Effector CD4-positive, alpha-beta T cell (primary cell): ENCODE measurements around the gene LRRC3B.

Experiments used
- DNase-seq: peaks from one replicate; pipeline ENCODE4 v3.0.0-alpha.2; 2020

LRRC3B gene

DNA sequence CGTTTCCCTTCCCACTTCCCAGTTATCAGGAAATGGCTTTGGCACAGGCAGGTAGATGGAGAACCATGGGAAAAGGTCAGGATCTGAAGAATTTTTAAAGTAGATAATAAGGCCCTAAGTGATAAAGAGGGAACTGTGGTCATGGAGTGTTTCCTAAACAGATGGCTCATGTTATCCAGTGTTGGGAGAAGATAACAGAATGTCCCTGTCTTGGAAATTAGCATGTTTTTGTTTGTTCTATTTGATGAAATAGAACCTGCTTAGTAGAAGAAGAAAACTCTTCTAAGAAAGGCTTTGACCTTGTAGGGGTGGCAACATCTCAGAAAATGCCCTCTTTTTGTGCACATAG, 8.8 kb downstream of the LRRC3B start:
- no peak for DNase-seq

DNA sequence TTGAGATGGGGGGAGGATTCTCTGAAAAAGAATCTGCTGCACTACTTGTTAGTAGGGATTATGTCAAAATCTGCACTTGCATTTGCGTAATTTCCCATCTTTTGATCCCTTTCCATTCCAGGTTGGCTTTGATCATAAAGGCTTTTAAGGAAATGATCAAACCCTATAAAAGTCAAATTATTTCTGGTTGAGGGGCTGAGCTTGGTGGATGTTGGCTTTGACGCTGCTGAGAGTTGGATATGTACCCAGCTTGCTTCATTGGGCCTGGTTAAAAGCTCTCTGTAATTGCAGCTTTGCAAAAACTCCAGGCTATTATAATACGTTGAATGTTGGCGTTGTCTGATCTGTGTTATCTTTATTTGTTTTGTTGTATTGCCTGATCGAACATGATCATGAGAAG, 12.0 kb downstream of the LRRC3B start:
- no peak for DNase-seq

DNA sequence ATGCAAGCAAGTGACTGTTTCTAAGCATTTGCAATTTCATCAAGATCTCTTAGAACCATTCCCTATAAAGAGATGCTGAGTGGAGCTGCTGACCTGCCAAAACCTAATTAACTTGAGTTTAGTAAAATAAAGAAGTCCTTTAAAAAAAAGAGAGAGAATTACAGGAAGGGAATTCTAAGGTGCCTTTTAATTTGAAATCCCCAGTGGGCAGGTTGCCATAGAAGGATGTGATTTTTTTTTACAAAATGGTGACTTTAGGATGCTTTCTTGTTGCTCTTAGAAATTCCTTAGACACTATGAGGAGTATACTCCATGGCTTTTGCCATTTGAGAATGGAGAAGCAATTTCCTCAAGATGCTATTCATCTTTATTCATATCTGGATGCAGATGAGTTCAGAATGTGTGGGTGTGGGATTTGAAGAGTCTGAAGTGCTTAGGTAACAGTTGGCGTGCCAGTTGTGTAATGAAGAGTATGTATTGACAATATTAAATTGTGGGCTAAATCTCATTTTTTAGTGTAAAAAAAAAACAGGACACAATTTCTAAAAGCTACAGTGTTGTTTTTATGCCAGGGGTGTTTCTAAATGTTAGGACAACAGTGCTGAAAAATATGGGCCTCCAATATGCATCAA, 13.6 kb downstream of the LRRC3B start:
- no peak for DNase-seq

DNA sequence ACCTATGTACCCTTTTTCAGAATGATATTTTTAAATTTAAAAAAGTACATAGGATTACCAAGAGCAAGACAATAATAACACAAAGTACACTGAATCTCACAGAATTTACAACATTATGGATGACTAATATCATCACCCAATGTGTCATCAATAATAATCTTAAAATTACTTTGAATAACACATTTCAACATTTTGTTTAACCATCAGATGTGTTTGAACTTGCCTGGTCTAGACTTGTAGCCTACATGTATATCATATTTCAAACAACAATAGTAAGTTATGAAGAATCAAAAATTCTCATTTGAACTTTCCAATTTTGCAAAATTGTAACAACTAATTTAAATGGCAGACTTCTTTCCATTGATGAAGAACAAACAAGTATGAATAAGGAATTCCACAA, 15.1 kb downstream of the LRRC3B start:
- DNase-seq: no peak

DNA sequence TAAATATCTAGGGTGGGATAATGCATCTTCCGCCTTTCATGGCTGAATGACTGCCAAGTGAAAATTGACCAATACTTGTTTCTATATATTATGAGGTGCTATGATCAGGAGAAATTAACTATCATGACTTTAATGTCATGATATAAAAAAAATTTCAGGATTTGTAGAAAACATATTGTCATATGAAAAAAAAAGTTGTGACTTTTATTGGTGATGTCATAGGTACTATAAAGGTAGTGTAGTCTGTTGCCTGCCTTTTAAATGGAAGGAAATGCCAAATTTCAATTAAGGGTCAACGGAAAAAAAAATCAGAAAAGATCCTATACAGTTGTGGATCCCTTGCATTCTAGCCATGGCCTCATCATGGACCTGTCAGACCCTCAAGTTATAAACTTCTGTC, 15.5 kb downstream of the LRRC3B start:
- DNase-seq: no peak

GRCh38 chr3:26639339-26639738, 16.8 kb downstream of the LRRC3B start:
- DNase-seq: no peak

DNA sequence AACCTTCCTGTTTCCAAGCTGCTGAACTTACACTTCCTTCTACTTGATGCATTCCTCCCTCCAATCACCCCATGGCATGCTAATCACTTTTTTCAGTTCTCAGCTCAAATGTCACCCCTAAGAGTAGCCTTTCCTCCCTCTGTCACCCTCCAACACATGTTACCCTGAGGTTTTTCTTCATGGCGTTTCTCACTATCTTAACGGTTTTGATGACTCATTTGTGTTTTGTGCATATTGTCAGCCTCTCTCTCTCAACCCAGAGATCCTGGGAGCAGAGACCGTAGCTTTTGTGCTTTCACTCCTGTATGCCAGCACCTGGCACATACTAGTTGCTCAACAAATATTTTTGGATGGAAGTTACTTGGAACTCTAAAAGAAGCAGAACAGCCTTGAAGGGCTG, 24.5 kb downstream of the LRRC3B start:
- DNase-seq: no peak

GRCh38 chr3:26648461-26648860, 25.9 kb downstream of the LRRC3B start:
- DNase-seq: no peak

DNA sequence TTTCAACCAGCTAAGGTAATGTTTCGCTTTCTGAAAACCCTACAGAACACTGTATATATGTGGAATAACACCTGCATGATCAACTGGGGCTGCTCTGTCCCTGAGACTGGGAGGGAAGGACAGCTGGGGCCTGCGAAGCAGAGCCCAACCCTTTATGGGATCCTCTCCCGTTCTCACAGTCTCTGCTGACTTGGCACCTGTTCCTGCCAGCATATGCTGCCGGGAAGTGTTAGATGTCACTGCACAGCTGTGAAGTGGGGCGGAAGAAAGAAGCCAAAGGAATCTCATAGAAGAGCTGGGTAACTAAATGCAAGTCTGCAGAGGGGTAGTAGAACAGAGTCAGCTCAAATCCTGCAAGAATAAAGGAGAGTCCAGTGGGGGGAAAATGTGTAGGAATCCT, 29.6 kb downstream of the LRRC3B start:
- DNase-seq: no peak

DNA sequence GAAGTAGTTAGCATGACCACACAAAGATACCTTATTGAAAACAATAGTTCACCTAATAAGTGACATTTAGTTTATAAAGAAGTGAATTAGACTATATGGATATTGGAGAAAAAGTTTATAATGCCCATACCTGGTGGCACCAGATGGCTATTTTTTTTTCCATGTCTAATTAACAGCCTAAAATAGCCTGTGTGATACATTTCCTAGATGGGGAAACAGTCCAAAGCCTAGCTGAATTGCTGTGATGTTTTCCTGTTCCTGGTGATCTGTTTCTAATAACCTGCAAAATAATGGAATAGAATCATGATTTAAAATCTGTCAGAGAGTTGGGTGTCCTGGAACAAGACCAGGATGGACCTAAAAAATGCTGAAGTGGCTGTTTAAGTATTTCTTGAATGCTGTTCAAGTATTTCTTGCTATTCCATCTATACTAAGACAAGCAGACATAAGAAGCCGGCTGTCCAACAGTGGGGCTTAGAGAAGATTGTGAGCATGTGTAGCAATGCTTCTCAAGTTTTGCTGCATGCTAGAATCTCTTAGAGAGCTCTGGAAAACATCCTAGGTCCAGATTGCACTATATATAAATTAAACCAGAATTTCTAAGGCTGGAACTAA, 31.3 kb downstream of the LRRC3B start:
- no peak for DNase-seq

DNA sequence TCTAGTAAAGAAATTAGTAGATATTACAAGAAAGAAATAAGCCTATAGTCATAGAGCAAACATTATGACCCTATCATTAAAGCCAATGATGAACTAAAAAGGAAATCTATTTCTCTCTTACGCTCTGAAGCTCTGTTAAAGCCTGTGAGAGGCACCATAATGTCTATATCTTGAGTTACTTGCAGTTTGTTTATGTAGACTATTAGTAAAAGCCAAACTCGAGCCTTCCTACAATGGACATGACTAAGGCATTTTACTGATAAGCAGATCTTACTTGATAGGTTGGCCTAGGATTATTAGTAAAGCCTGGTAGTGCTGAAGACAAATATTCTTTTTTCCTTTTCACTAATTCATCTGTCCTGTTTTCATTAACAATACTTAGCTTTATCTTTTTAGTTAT, 32.7 kb downstream of the LRRC3B start:
- no peak for DNase-seq

- DNase-seq: no peak
These were observed 34.9 kb downstream of the LRRC3B start for GRCh38 chr3:26657348-26657976.

DNA sequence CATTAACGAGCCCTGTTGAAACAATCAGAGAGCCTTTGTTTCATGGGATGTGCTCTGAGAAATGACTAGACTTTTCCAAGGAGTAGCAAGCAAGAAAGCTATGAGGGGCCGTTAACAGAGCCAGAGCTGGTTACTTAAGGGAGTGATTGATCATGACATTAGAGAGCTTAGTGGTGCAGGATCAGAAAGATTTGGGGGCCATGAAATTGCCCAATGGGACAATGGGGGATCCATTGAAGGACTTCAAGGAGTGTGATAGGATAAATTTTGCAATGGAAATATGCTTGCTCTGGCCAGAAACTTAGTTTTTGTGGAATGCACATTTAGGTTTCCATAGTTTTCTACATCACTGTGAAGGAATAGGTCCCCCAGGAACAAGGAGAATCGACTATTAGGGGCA, 45.6 kb downstream of the LRRC3B start:
- DNase-seq: no peak

GRCh38 chr3:26668696-26669095, 46.1 kb downstream of the LRRC3B start:
- no peak for DNase-seq

- DNase-seq: no peak
These were observed 52.8 kb downstream of the LRRC3B start for GRCh38 chr3:26675336-26675735.

DNA sequence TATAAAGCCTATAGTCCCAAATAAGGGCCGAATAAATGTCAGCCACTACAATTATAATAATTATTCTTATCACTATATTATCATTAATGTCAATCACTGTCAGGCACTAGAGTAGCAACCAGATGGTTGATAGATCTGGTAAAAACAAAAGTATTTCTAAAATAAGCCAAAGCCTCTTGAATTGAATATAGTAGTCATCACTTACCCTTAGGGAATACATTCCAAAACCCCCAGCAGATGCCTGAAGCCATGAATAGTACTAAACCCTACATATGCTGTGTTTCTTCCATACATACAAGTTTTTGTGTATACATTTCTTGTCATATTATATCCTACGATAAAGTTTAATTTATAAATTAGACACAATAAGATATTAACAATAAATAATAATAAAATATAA, 59.1 kb downstream of the LRRC3B start:
- no peak for DNase-seq

- DNase-seq: no peak
These were observed 59.8 kb downstream of the LRRC3B start for GRCh38 chr3:26682406-26682805.

GRCh38 chr3:26683902-26684301, 61.3 kb downstream of the LRRC3B start:
- no peak for DNase-seq

GRCh38 chr3:26687466-26687865, 64.9 kb downstream of the LRRC3B start:
- no peak for DNase-seq

DNA sequence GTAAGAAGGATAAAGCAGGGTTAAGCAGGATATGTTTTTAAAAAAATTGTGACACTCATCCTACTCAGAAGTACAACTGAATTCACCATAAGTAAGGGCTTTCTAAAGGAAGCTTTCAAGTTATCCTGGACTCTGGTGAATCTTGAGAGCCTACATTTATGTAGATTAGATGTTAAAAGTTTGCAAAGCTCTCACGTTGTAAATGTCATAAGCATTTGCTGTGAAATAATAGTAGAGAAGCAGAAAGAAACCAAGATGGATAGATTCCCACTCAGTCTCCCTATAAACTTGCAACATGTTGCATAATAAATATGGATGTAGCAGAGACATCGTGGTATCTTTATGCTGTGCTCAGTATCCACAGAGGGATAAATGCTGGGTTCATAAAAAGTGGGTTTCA, 77.0 kb downstream of the LRRC3B start:
- no peak for DNase-seq

DNA sequence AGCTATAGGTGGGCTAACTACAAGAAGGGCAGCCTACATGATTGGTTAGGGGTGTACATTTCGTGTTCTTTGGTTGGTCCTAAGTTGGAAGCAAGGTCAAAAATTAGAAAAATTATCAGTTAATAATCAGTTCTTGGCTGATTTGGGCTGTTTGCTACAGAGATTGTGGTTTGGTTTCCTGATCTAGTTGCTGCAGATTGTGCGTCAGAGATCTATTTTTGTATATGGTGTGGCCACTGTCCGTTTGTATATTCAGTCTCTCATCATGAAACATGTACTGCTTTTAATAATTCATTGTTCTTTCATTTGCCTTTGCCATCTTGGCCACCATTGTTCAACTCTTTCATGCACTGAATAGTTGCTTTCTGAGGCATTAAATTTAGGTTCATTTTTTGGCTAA, 80.9 kb downstream of the LRRC3B start:
- no peak for DNase-seq

DNA sequence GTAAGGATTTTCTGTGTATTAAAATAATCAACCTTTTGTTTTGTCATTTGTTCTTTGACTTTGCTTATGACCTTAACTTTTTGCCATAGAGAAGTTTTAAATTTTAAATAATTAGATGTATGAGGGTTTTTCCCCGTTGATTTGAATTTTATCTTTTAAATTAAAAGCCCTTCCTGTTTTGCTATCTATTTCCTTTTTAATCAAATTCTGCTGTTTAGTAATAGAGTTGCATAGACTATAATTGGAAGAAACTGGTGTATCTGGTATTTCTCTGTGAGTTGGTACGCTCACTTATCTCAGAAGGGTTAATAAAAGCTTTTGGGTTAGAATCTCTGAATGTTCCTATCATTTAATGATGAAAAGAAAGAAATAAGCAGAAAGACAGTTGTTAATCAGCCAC, 82.2 kb downstream of the LRRC3B start:
- DNase-seq: no peak

- DNase-seq: no peak
These were observed 85.9 kb downstream of the LRRC3B start for GRCh38 chr3:26708501-26708900.

DNA sequence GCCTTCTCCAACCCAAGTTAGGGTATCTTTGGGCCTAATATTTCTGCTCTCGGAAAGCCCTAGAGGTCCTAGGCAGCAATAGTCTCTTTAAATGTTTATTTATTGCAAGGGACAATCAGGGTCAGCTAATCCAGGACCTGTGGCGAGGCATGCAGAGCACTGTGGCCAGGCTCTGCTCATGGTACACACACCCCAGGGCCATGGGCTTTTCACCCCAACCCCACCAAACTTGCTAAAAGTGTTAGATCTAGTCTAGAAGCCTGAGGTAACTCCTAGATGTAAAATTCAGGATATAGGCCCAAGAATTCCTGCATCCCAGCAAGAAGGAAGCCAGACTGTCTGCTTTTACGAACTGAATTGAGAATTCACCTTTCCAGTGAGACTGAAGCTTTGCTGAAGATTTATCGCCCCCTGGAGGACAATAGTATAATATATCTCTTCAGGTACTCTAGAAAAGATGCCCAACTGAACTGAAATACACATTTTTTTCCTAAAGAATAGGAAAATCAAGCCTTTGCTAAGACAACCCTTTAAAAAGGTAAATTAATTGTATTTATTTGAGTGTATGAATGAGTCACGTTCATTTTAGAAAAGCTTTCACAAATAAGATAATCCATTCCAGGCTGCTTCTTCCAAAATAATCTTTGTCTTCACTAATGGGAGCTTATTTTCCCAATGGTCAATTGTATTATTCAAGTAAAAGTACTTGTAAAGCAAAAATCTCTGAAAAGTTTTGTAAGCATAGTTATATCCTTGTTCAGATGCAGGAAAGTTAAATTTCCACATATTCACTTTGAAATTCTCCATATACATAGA, 89.8 kb downstream of the LRRC3B start:
- no peak for DNase-seq
